Endothelial cell of umbilical vein (primary cell): ENCODE measurements around the gene NDUFS2. TPM values are rescaled to one million over a fixed set of nuclear protein-coding genes. Genes with fewer than 3 reads are reported as not detected.

Experiments
- BruUV-seq: library from RNA; stranded (reverse); fragments of 400-500 nt; replicated peaks from 2 replicates; lab custom pipeline; 2021; lab: Mats Ljungman, UMichigan
- CTCF ChIA-PET: fragments of 300-600, 350-600 bp; sonication (Branson Sonifier 250); formaldehyde crosslinking; loops from one replicate; lab custom pipeline; 2021; ENCODE audit warnings: antibody characterized with exemption, inconsistent platforms; lab: Charles Lee
- POLR2A ChIA-PET: fragments of 300-600, 350-600 bp; sonication (Branson Sonifier 250); formaldehyde crosslinking; loops from one replicate; lab custom pipeline; 2021; ENCODE audit warnings: antibody characterized with exemption, inconsistent platforms; lab: Charles Lee
- DNase-seq: peaks from one replicate; pipeline ENCODE4 v3.0.0-alpha.2; 2011; ENCODE audit warnings: low read depth, low spot score
- FAIRE-seq: peaks from 2 replicates; lab custom pipeline; 2011; peaks lifted over from hg19 to GRCh38; lab: Jason Lieb, UNC
- H2AFZ ChIP-seq: 2 replicates; pipeline ENCODE4 v1.6.0; 2012; ENCODE audit warnings: low read depth, low read length, control low read depth, inconsistent platforms
- H3K27ac ChIP-seq: 2 replicates; pipeline ENCODE4 v1.5.1; 2011; ENCODE audit warnings: low read depth, mild to moderate bottlenecking, control low read depth, low read length, moderate library complexity; ENCODE audit not compliant: insufficient read depth
- H3K27me3 ChIP-seq, 2 experiments: 2 replicates each; pipeline versions ENCODE4 v1.6.0 to v1.6.1; 2011; ENCODE audit warnings: low read length in 2 of 2, mixed read lengths in 1 of 2; ENCODE audit not compliant: control insufficient read depth in 2 of 2, insufficient read depth in 2 of 2
- H3K36me3 ChIP-seq, 2 experiments: 2 replicates in 1 of 2; 3 replicates in 1 of 2; pipeline ENCODE4 v1.5.1; 2011; ENCODE audit warnings: low read length in 2 of 2, mild to moderate bottlenecking in 1 of 2, moderate library complexity in 1 of 2; ENCODE audit not compliant: control insufficient read depth in 2 of 2, insufficient read depth in 2 of 2; ENCODE audit errors: extremely low read depth in 1 of 2
- H3K4me1 ChIP-seq: 3 replicates; pipeline ENCODE4 v1.5.1; 2011; ENCODE audit warnings: mild to moderate bottlenecking, low read length; ENCODE audit not compliant: control insufficient read depth, insufficient read depth; ENCODE audit errors: extremely low read depth
- H3K4me2 ChIP-seq: 2 replicates; pipeline ENCODE4 v1.6.1; 2011; ENCODE audit warnings: low read length, control low read depth, mixed read lengths; ENCODE audit not compliant: insufficient read depth
- H3K4me3 ChIP-seq, 3 experiments: fragments of 200-600 bp in 1 of 3; sonication (generic), shearing (Covaris generic) in 1 of 3; replicated peaks in 1 of 3; 2 replicates each; pipeline ENCODE4 v1.5.1; 2011 to 2016; ENCODE audit warnings: control low read depth in 3 of 3, low read length in 3 of 3, mild to moderate bottlenecking in 2 of 3, inconsistent platforms in 1 of 3, low read depth in 1 of 3, moderate library complexity in 1 of 3; ENCODE audit not compliant: insufficient read depth in 1 of 3
- H3K79me2 ChIP-seq: 2 replicates; pipeline ENCODE4 v1.6.0; 2012; ENCODE audit warnings: low read length, inconsistent platforms; ENCODE audit not compliant: control insufficient read depth, insufficient read depth
- H3K9ac ChIP-seq: replicated peaks from 2 replicates; pipeline ENCODE3; 2011; ENCODE audit warnings: low read length, control low read depth; ENCODE audit not compliant: insufficient read depth; ENCODE audit errors: extremely low read depth
- H3K9me1 ChIP-seq: replicated peaks from 3 replicates; pipeline ENCODE4 v1.6.0; 2011; ENCODE audit warnings: mild to moderate bottlenecking, low read length; ENCODE audit not compliant: control insufficient read depth, insufficient read depth; ENCODE audit errors: extremely low read depth
- H3K9me3 ChIP-seq: replicated peaks from 2 replicates; pipeline ENCODE4 v1.5.1; 2012; ENCODE audit warnings: low read length, inconsistent platforms; ENCODE audit not compliant: control insufficient read depth, insufficient read depth
- H4K20me1 ChIP-seq: replicated peaks from 2 replicates; pipeline ENCODE3; 2011; ENCODE audit warnings: mild to moderate bottlenecking, low read length; ENCODE audit not compliant: control insufficient read depth, insufficient read depth; ENCODE audit errors: extremely low read depth
- CTCF ChIP-seq, 2 donors: IDR thresholded peaks; 1 replicate in 1 of 2; 2 replicates in 1 of 2; pipeline ENCODE4 v1.5.1; 2011; ENCODE audit warnings: low read length in 2 of 2, mild to moderate bottlenecking in 2 of 2, moderate library complexity in 2 of 2, control low read depth in 1 of 2, inconsistent platforms in 1 of 2, low read depth in 1 of 2; ENCODE audit not compliant: insufficient read depth in 1 of 2; ENCODE audit errors: extremely low read depth in 1 of 2
- EZH2 ChIP-seq: IDR thresholded peaks from 2 replicates; pipeline ENCODE4 v1.6.1; 2012; ENCODE audit warnings: borderline replicate concordance, low read depth, mild to moderate bottlenecking, moderate library complexity, low read length, inconsistent platforms; ENCODE audit not compliant: severe bottlenecking
- FOS ChIP-seq: IDR thresholded peaks from 2 replicates; pipeline ENCODE4 v1.6.1; 2011; ENCODE audit warnings: mild to moderate bottlenecking, low read length, moderate library complexity, borderline replicate concordance; ENCODE audit not compliant: insufficient read depth
- GATA2 ChIP-seq: IDR thresholded peaks from 2 replicates; pipeline ENCODE4 v1.7.0; 2011; ENCODE audit warnings: low read depth, mild to moderate bottlenecking, moderate library complexity, mixed read lengths, low read length; ENCODE audit not compliant: insufficient read length, insufficient read depth
- JUN ChIP-seq: IDR thresholded peaks from 2 replicates; pipeline ENCODE4 v1.6.1; 2011; ENCODE audit warnings: borderline replicate concordance, low read depth; ENCODE audit not compliant: insufficient read length, insufficient read depth
- MAX ChIP-seq: IDR thresholded peaks from 2 replicates; pipeline ENCODE4 v1.6.1; 2011; ENCODE audit not compliant: insufficient read depth, insufficient read length
- MYC ChIP-seq: IDR thresholded peaks from one replicate; pipeline ENCODE4 v1.6.1; 2011; ENCODE audit warnings: mild to moderate bottlenecking, low read depth, low read length
- POLR2A ChIP-seq: IDR thresholded peaks from 2 replicates; pipeline ENCODE4 v1.6.1; 2012; ENCODE audit warnings: low read depth, mild to moderate bottlenecking, control low read depth, low read length
- POLR2AphosphoS5 ChIP-seq: IDR thresholded peaks from 2 replicates; pipeline ENCODE4 v1.6.1; 2012; ENCODE audit warnings: low read depth, mild to moderate bottlenecking, control low read depth, low read length, moderate library complexity; ENCODE audit not compliant: insufficient read depth
- dilution Hi-C: fragments of 300-500 bp; cut with MboI; formaldehyde crosslinking; loops from one replicate; pipeline ENCODE4 v1.15.0; 2019; ENCODE audit warnings: low sequenced_read_pairs; ENCODE audit not compliant: extremely low pct_ligation_motif_present
- intact Hi-C: fragments of 100-400 bp; cut with micrococcal nuclease; formaldehyde crosslinking; loops from one replicate; pipeline ENCODE4 v1.10.0; 2022
- polyA plus RNA-seq, 4 experiments: library from polyadenylated mRNA; depleted of rRNA in 3 of 4; stranded (reverse) in 3 of 4; unstranded in 1 of 4; fragments of >200 nt; gene quantifications; 2 replicates each; pipeline versions ENCODE4 v1.2.1 to v1.2.3, GENCODE V29; 2011 to 2012; ENCODE audit warnings: missing spikeins in 1 of 4
- total RNA-seq: library from RNA; stranded (reverse); gene quantifications from 2 replicates; pipeline ENCODE4 v1.2.3, GENCODE V29; 2021

The NDUFS2 gene
- total and polyA plus RNA-seq, 2 donors (not counting 3 experiments of a cell fraction or from before 2014, with no cell fraction given) = 95.1 to 130 TPM

GRCh38 chr1:161250829-161251228, 48.7 kb downstream of the NDUFS2 start:
- H3K4me3 ChIP-seq = no peak overlapping the region
- TF ChIP-seq MYC (no peak), MAX (no peak), CTCF (IDR thresholded peaks at IDR 0.05; ENCODE audit: extremely low read depth in 1 of 2, insufficient read depth in 1 of 2, low read depth in 1 of 2, low read length in 2 of 2) (no peak), EZH2 (no peak), POLR2AphosphoS5 (no peak), GATA2 (no peak), JUN (no peak), FOS (no peak), POLR2A (no peak)
- FAIRE-seq (no peak), DNase-seq (no peak)
- H3K79me2 ChIP-seq = no peaks in the 10 kb centered on the region
- no peak overlapping the region for H2AFZ ChIP-seq
- ChIA-PET POLR2A (no interaction called here), CTCF (interaction anchor here (1.1 kb wide), 1 partner anchor 32 kb away, joined by 3 read pairs; no protein-coding TSS in a partner anchor)
- H3K4me1 ChIP-seq = no peaks in the 10 kb centered on the region
- no peaks in the 10 kb centered on the region for H3K9me1 ChIP-seq
- no peak overlapping the region for H3K4me2 ChIP-seq
- H4K20me1 ChIP-seq = no peaks in the 10 kb centered on the region
- no peak overlapping the region for H3K27ac ChIP-seq
- H3K9ac ChIP-seq = no peak overlapping the region
- H3K27me3 ChIP-seq = no peaks in the 10 kb centered on the region
- no peaks in the 10 kb centered on the region for H3K36me3 ChIP-seq
- dilution Hi-C loops = no loop called here
- H3K9me3 ChIP-seq = no peaks in the 10 kb centered on the region
- intact Hi-C loops = no loop called here
- BruUV-seq = no TSS peak
